H1 (cell line): ENCODE data around the gene FIP1L1. TPM values are rescaled to one million over a fixed set of nuclear protein-coding genes. Genes with fewer than 3 reads are reported as not detected.
A peak's percentile ranks its signal among the peaks of the same experiment; 100 is the strongest.

Experiments used
- CTCF ChIA-PET: fragments of 300-600 bp; sonication (Branson Sonifier 250); formaldehyde crosslinking; loops from one replicate; lab custom pipeline; 2021; ENCODE audit not compliant: partially characterized antibody; lab: Charles Lee
- POLR2A ChIA-PET: fragments of 300-600 bp; sonication (Branson Sonifier 250); formaldehyde crosslinking; loops from one replicate; lab custom pipeline; 2021; ENCODE audit warnings: inconsistent platforms; ENCODE audit not compliant: partially characterized antibody; lab: Charles Lee
- DNase-seq, 2 experiments: peaks; one replicate each; pipeline versions ENCODE4 v3.0.0 to v3.0.0-alpha.2; 2010 to 2022; ENCODE audit warnings: low spot score in 2 of 2, low read depth in 1 of 2, mixed read lengths in 1 of 2
- FAIRE-seq: peaks from 2 replicates; lab custom pipeline; 2011; peaks lifted over from hg19 to GRCh38; lab: Jason Lieb, UNC
- H2AFZ ChIP-seq: 2 replicates; pipeline ENCODE4 v1.8.1; 2012; ENCODE audit warnings: low read length, inconsistent platforms
- H2AK5ac ChIP-seq: 2 replicates; pipeline ENCODE4 v1.6.1; 2013; ENCODE audit warnings: low read depth, low read length
- H2BK120ac ChIP-seq: replicated peaks from 2 replicates; pipeline ENCODE3; 2013; ENCODE audit warnings: low read depth, low read length, inconsistent platforms
- H2BK12ac ChIP-seq: 2 replicates; pipeline ENCODE4 v1.6.1; 2013; ENCODE audit warnings: low read depth, low read length
- H2BK15ac ChIP-seq: 2 replicates; pipeline ENCODE4 v1.6.1; 2013; ENCODE audit warnings: low read length
- H2BK20ac ChIP-seq: 2 replicates; pipeline ENCODE4 v1.6.1; 2013; ENCODE audit warnings: low read length
- H2BK5ac ChIP-seq: 2 replicates; pipeline ENCODE4 v1.6.1; 2013; ENCODE audit warnings: low read depth, low read length
- H3K14ac ChIP-seq: 2 replicates; pipeline ENCODE4 v1.6.1; 2013; ENCODE audit warnings: inconsistent platforms; ENCODE audit not compliant: insufficient read length
- H3K18ac ChIP-seq: 2 replicates; pipeline ENCODE4 v1.6.1; 2013; ENCODE audit warnings: low read length; ENCODE audit errors: extremely low read depth
- H3K23ac ChIP-seq: 2 replicates; pipeline ENCODE4 v1.6.1; 2013; ENCODE audit warnings: inconsistent platforms; ENCODE audit not compliant: insufficient read length
- H3K23me2 ChIP-seq: 2 replicates; pipeline ENCODE4 v1.6.1; 2013; ENCODE audit warnings: low read depth, low read length
- H3K27ac ChIP-seq: 2 replicates; pipeline ENCODE4 v1.6.1; 2011; ENCODE audit warnings: low read depth, low read length, inconsistent platforms
- H3K27me3 ChIP-seq, 4 experiments: replicated peaks in 1 of 4; 1 replicate in 1 of 4; 2 replicates in 3 of 4; pipeline versions ENCODE4 v1.6.1 to v1.8.1; 2011 to 2013; ENCODE audit warnings: low read length in 3 of 4, mild to moderate bottlenecking in 3 of 4, inconsistent platforms in 2 of 4, mixed read lengths in 2 of 4, moderate library complexity in 1 of 4; ENCODE audit not compliant: control insufficient read depth in 3 of 4, insufficient read depth in 3 of 4; ENCODE audit errors: extremely low read depth in 1 of 4
- H3K36me3 ChIP-seq, 4 experiments: 2 replicates each; pipeline versions ENCODE4 v1.6.1 to v1.8.1; 2011 to 2013; ENCODE audit warnings: mild to moderate bottlenecking in 4 of 4, low read length in 3 of 4, moderate library complexity in 2 of 4, control low read depth in 1 of 4, inconsistent platforms in 1 of 4; ENCODE audit not compliant: insufficient read depth in 4 of 4, control insufficient read depth in 2 of 4
- H3K4ac ChIP-seq: replicated peaks from 2 replicates; pipeline ENCODE3; 2013; ENCODE audit warnings: low read length, low read depth, mixed read lengths, inconsistent platforms; ENCODE audit not compliant: insufficient read length
- H3K4me1 ChIP-seq, 4 experiments: replicated peaks in 1 of 4; 1 replicate in 1 of 4; 2 replicates in 3 of 4; pipeline versions ENCODE4 v1.6.1 to v1.8.1; 2011 to 2013; ENCODE audit warnings: low read length in 3 of 4, inconsistent platforms in 2 of 4, mixed read lengths in 1 of 4; ENCODE audit not compliant: insufficient read depth in 4 of 4, control insufficient read depth in 3 of 4
- H3K4me2 ChIP-seq, 2 experiments: 2 replicates each; pipeline versions ENCODE4 v1.6.1 to v1.8.1; 2011 to 2013; ENCODE audit warnings: low read depth in 2 of 2, low read length in 2 of 2, control low read depth in 1 of 2, inconsistent platforms in 1 of 2, mild to moderate bottlenecking in 1 of 2; ENCODE audit not compliant: insufficient read depth in 1 of 2
- H3K4me3 ChIP-seq, 4 experiments: fragments of 200-600, 300-600 bp in 1 of 4; sonication (generic), shearing (Covaris generic), sonication (Bioruptor Twin) in 1 of 4; 2 replicates each; pipeline versions ENCODE4 v1.5.1 to v1.8.1; 2011 to 2016; ENCODE audit warnings: low read length in 4 of 4, low read depth in 3 of 4, control low read depth in 2 of 4, inconsistent platforms in 2 of 4, mild to moderate bottlenecking in 2 of 4, mixed read lengths in 1 of 4, moderate library complexity in 1 of 4; ENCODE audit not compliant: insufficient read depth in 2 of 4; ENCODE audit errors: extremely low read depth in 1 of 4
- H3K56ac ChIP-seq: replicated peaks from 2 replicates; pipeline ENCODE3; 2013; ENCODE audit warnings: low read depth, mild to moderate bottlenecking, mixed read lengths, low read length, inconsistent platforms; ENCODE audit not compliant: insufficient read length
- H3K79me1 ChIP-seq: 2 replicates; pipeline ENCODE4 v1.6.1; 2013; ENCODE audit warnings: low read depth, low read length, control low read depth
- H3K79me2 ChIP-seq, 2 experiments: 2 replicates each; pipeline versions ENCODE4 v1.6.1 to v1.8.1; 2012 to 2013; ENCODE audit warnings: low read length in 2 of 2, mild to moderate bottlenecking in 2 of 2, inconsistent platforms in 1 of 2; ENCODE audit not compliant: insufficient read depth in 2 of 2, control insufficient read depth in 1 of 2
- H3K9ac ChIP-seq, 4 experiments: replicated peaks in 1 of 4; 1 replicate in 1 of 4; 2 replicates in 3 of 4; pipeline versions ENCODE4 v1.6.1 to v1.8.1; 2011 to 2013; ENCODE audit warnings: low read depth in 3 of 4, low read length in 3 of 4, control low read depth in 2 of 4, mild to moderate bottlenecking in 2 of 4, moderate library complexity in 2 of 4, inconsistent platforms in 1 of 4; ENCODE audit errors: extremely low read depth in 1 of 4
- H3K9me3 ChIP-seq, 2 experiments: 2 replicates each; pipeline versions ENCODE4 v1.6.1 to v1.8.1; 2012 to 2013; ENCODE audit warnings: mild to moderate bottlenecking in 2 of 2, moderate library complexity in 2 of 2, control low read depth in 1 of 2, inconsistent platforms in 1 of 2, low read depth in 1 of 2, low read length in 1 of 2, mixed read lengths in 1 of 2; ENCODE audit not compliant: insufficient read depth in 2 of 2
- H4K20me1 ChIP-seq, 2 experiments: replicated peaks in 1 of 2; 2 replicates each; pipeline versions ENCODE3 to v1.8.1; 2011 to 2013; ENCODE audit warnings: inconsistent platforms in 2 of 2, low read length in 2 of 2, mild to moderate bottlenecking in 1 of 2; ENCODE audit not compliant: insufficient read depth in 2 of 2, control insufficient read depth in 1 of 2
- H4K5ac ChIP-seq: 2 replicates; pipeline ENCODE4 v1.6.1; 2013; ENCODE audit warnings: low read length, low read depth, mixed read lengths, inconsistent platforms; ENCODE audit not compliant: insufficient read length
- H4K8ac ChIP-seq: 2 replicates; pipeline ENCODE4 v1.8.0; 2013; ENCODE audit warnings: mild to moderate bottlenecking, moderate library complexity, low read length, inconsistent platforms; ENCODE audit not compliant: insufficient read depth; ENCODE audit errors: extremely low read depth
- H4K91ac ChIP-seq: replicated peaks from 2 replicates; pipeline ENCODE3; 2013; ENCODE audit warnings: low read length, mixed read lengths, inconsistent platforms; ENCODE audit not compliant: insufficient read length
- ASH2L ChIP-seq: fragments of 200-600, 300-600 bp; sonication (generic); IDR thresholded peaks from one replicate; pipeline ENCODE4 v1.7.1; 2017; ENCODE audit warnings: low read length
- CREB1 ChIP-seq: IDR thresholded peaks from 2 replicates; pipeline ENCODE4 v1.6.1; 2012; ENCODE audit warnings: inconsistent platforms
- PHF8 ChIP-seq: fragments of 200-600 bp; sonication (generic); conservative IDR thresholded peaks from 2 replicates; pipeline ENCODE4 v1.7.1; 2012; ENCODE audit warnings: low read depth, mild to moderate bottlenecking, inconsistent platforms, low read length, moderate library complexity
- POLR2AphosphoS5 ChIP-seq: IDR thresholded peaks from 2 replicates; pipeline ENCODE4 v1.6.1; 2011; ENCODE audit warnings: low read depth, low read length
- TAF1 ChIP-seq: IDR thresholded peaks from 2 replicates; pipeline ENCODE4 v1.6.1; 2011; ENCODE audit warnings: mild to moderate bottlenecking, low read depth, low read length
- TBP ChIP-seq: IDR thresholded peaks from 2 replicates; pipeline ENCODE4 v1.6.1; 2011; ENCODE audit warnings: low read depth, low read length, improper control_type of control experiment
- WGBS, 2 experiments: shearing (Covaris generic) in 1 of 2; methylation state at CpG; one replicate each; pipeline versions ENCODE4 v1.1.6 to v1.1.7; 2013 to 2015; ENCODE audit warnings: low lambda C conversion rate in 2 of 2, mixed read lengths in 2 of 2, inconsistent platforms in 1 of 2, low coverage in 1 of 2, missing lambda C conversion rate in 1 of 2; ENCODE audit not compliant: insufficient replicate concordance in 2 of 2, insufficient coverage in 1 of 2, insufficient read length in 1 of 2; ENCODE audit errors: extremely low coverage in 1 of 2, missing lambda C conversion rate in 1 of 2; 5-methylcytosine and 5-hydroxymethylcytosine counted together
- long read RNA-seq, 2 experiments: library from RNA in 1 of 2; library from capped mRNA in 1 of 2; stranded (forward); transcript quantifications; one replicate each; pipeline ENCODE4 v2.0.0, GENCODE V29; 2021; ENCODE audit warnings: inconsistent platforms in 1 of 2
- polyA minus RNA-seq, 3 experiments: library from RNA; depleted of rRNA, polyadenylated mRNA; stranded (reverse); fragments of >200 nt; gene quantifications; 1 replicate in 2 of 3; 2 replicates in 1 of 3; pipeline ENCODE4 v1.2.3, GENCODE V29; 2011
- polyA plus RNA-seq, 7 experiments: library from polyadenylated mRNA; depleted of rRNA in 3 of 7; stranded (reverse) in 5 of 7; unstranded in 2 of 7; fragments of >200 nt in 5 of 7; fragments of 200-250 nt in 2 of 7; gene quantifications; 1 replicate in 5 of 7; 2 replicates in 1 of 7; 4 replicates in 1 of 7; pipeline versions ENCODE4 v1.2.1 to v1.2.3, GENCODE V29; 2011 to 2013; ENCODE audit warnings: missing spikeins in 2 of 7, mixed read lengths in 2 of 7
- total RNA-seq: library from RNA; stranded (reverse); fragmentation: NEBNext Ultra II Directional; extraction: Animal tissue kit (Norgen Biotek cat#: 25700); gene quantifications from 2 replicates; pipeline ENCODE4 v1.2.1, GENCODE V29; 2021

Gene FIP1L1, protein sequence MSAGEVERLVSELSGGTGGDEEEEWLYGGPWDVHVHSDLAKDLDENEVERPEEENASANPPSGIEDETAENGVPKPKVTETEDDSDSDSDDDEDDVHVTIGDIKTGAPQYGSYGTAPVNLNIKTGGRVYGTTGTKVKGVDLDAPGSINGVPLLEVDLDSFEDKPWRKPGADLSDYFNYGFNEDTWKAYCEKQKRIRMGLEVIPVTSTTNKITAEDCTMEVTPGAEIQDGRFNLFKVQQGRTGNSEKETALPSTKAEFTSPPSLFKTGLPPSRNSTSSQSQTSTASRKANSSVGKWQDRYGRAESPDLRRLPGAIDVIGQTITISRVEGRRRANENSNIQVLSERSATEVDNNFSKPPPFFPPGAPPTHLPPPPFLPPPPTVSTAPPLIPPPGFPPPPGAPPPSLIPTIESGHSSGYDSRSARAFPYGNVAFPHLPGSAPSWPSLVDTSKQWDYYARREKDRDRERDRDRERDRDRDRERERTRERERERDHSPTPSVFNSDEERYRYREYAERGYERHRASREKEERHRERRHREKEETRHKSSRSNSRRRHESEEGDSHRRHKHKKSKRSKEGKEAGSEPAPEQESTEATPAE
- total RNA-seq (53.7 and 56.9 TPM in 2 replicates), polyA plus RNA-seq (2011; rRNA removed) (18.8 and 19.5 TPM in 2 replicates), polyA minus RNA-seq (2011; rRNA and poly(A)+ RNA removed) (31.5 and 37.4 TPM in 2 replicates)
- polyA plus RNA-seq (2011; cell fraction: cytosol; rRNA removed) = 27.0 TPM
- 17.6 TPM for polyA plus RNA-seq (2011; cell fraction: nucleus; rRNA removed)
- 43.2 to 44.4 TPM (median 43.8 TPM) in 4 replicates for polyA plus RNA-seq (2012, experiment 1 of 2)
- polyA plus RNA-seq (2012, experiment 2 of 2) = 5.1 TPM
- 69.0 TPM for polyA plus RNA-seq (2013, experiment 1 of 2)
- polyA plus RNA-seq (2013, experiment 2 of 2) = 68.4 TPM
- 20.2 TPM for polyA minus RNA-seq (2011; cell fraction: cytosol; rRNA and poly(A)+ RNA removed)
- 66.2 TPM for polyA minus RNA-seq (2011; cell fraction: nucleus; rRNA and poly(A)+ RNA removed)
- long read RNA-seq, experiment 1, partial matches to known transcripts = 7 of 13 reads
- long read RNA-seq, experiment 1, other reads (novel, unspliced or antisense) = 6 of 13 reads
- long read RNA-seq, experiment 2, partial matches to known transcripts = 7 of 32 reads
- long read RNA-seq, experiment 2, other reads (novel, unspliced or antisense) = 20 of 32 reads

- H3K23me2 ChIP-seq = peaks cover 2% of the 10 kb centered on the region; the same call in 1 of the 2 replicates
- 1% methylated on average over 68 of the region's 85 CpGs; no CpG with 5 or more reads in 1 of the 2 experiments for WGBS, 2 experiments
- H2BK5ac ChIP-seq = peak within 1 kb of the TSS; percentile 92
- no peaks in the 10 kb centered on the region for H3K9me3 ChIP-seq
- FAIRE-seq = no peak
- H4K91ac ChIP-seq = peak within 1 kb of the TSS; percentile 15
- H4K20me1 ChIP-seq = peaks cover 0 to 6% of the 10 kb centered on the region in 2 experiments
- peak within 1 kb of the TSS; percentile 97 for H4K8ac ChIP-seq
- peak within 1 kb of the TSS; percentile 86 for H3K18ac ChIP-seq
- peaks cover 0 to 15% (median 6%) of the 10 kb centered on the region in 4 experiments; a peak in 2 of 8 replicates for H3K36me3 ChIP-seq
- H3K4me3 ChIP-seq = peak within 1 kb of the TSS; percentile 93 to 99 (median 95)
- H4K5ac ChIP-seq = peak within 1 kb of the TSS; percentile 24
- no peak within 1 kb of the TSS for H2BK120ac ChIP-seq
- peaks cover 18 to 50% of the 10 kb centered on the region in 2 experiments for H3K79me2 ChIP-seq
- no peak within 1 kb of the TSS for H2BK12ac ChIP-seq
- no peak within 1 kb of the TSS for H3K4ac ChIP-seq
- H2AFZ ChIP-seq = peak within 1 kb of the TSS; percentile 7
- H3K79me1 ChIP-seq = 0 out of 2 replicates have a peak, but pooled peaks cover 2% of the 10 kb centered on the region
- H3K27me3 ChIP-seq = no peaks in the 10 kb centered on the region
- no peaks in the 10 kb centered on the region; a peak in 2 of 7 replicates for H3K4me1 ChIP-seq
- H2BK20ac ChIP-seq = no peak within 1 kb of the TSS
- no peak within 1 kb of the TSS; the same call in 1 of the 2 replicates for H2BK15ac ChIP-seq
- H3K4me2 ChIP-seq = peak within 1 kb of the TSS; percentile 65 to 80
- ChIA-PET CTCF (interaction anchor here (0.6 kb wide), 1 partner anchor 314 kb away, joined by 3 read pairs; no protein-coding TSS in a partner anchor), POLR2A (interaction anchor here (0.5 to 1.9 kb wide), 6 partner anchors 10 to 197 kb away, joined by 3 to 5 read pairs (median 3); no protein-coding TSS in a partner anchor)
- H3K23ac ChIP-seq = no peak within 1 kb of the TSS
- no peak within 1 kb of the TSS for H3K14ac ChIP-seq
- H3K56ac ChIP-seq = peak within 1 kb of the TSS; percentile 65
- H2AK5ac ChIP-seq = no peak within 1 kb of the TSS
- peak within 1 kb of the TSS; percentile 93 for H3K27ac ChIP-seq
- H3K9ac ChIP-seq = peak within 1 kb of the TSS; percentile 76 to 93 (median 90)
- DNase-seq = peak; percentile 61 to 98
- TF ChIP-seq PHF8 = peak; percentile 91
- peak; percentile 55 for TF ChIP-seq TBP
- peak; percentile 95 for TF ChIP-seq ASH2L
- TF ChIP-seq CREB1 = 0 out of 2 replicates have a peak, but pooled peaks have one; percentile 8
- TF ChIP-seq POLR2AphosphoS5 = peak; percentile 81
- TF ChIP-seq TAF1 = peak; percentile 82
These were observed at the start of gene FIP1L1 for GRCh38 chr4:53377319-53378170. FIP1L1 (plus strand) TSS chr4:53377641; CDS start chr4:53377839, 198 bp downstream.
